Type B pancreatic cell (in vitro differentiated cells): Measurements from ENCODE around the gene PTPRM. TPM values are rescaled to one million over a fixed set of nuclear protein-coding genes. Genes with fewer than 3 reads are reported as not detected.

Experiments
- DNase-seq: peaks from one replicate; pipeline ENCODE4 v3.0.0; 2021; ENCODE audit warnings: mixed read lengths; ENCODE audit not compliant: unreplicated experiment; ENCODE audit errors: extremely low spot score
- H3K27ac Mint-ChIP-seq: 2 replicates; pipeline ENCODE4 v1.8.0; 2021; ENCODE audit warnings: mild to moderate bottlenecking, mixed read lengths
- H3K27me3 Mint-ChIP-seq: 2 replicates; pipeline ENCODE4 v1.8.0; 2021; ENCODE audit warnings: mixed read lengths
- H3K36me3 Mint-ChIP-seq: 2 replicates; pipeline ENCODE4 v1.8.0; 2021; ENCODE audit warnings: mixed read lengths
- H3K4me1 Mint-ChIP-seq: one replicate; pipeline ENCODE4 v1.8.0; 2021; ENCODE audit warnings: mixed read lengths; ENCODE audit not compliant: unreplicated experiment
- H3K4me3 Mint-ChIP-seq: 2 replicates; pipeline ENCODE4 v1.8.0; 2021; ENCODE audit warnings: mild to moderate bottlenecking, mixed read lengths
- H3K9me3 Mint-ChIP-seq: 2 replicates; pipeline ENCODE4 v1.8.0; 2021; ENCODE audit warnings: mixed read lengths
- total RNA-seq: library from RNA; stranded (reverse); gene quantifications from 2 replicates; pipeline ENCODE4 v1.2.1, GENCODE V29; 2021; ENCODE audit warnings: low replicate concordance
- TF ChIP-seq, protein P1 (sequence below): fragments of 200-600 bp; sonication (generic); conservative IDR thresholded peaks from 2 replicates; pipeline ENCODE4 v1.5.0; 2021; ENCODE audit warnings: antibody characterized with exemption, mild to moderate bottlenecking

The PTPRM gene
- total RNA-seq, 1 donor from 2014 or later: 18.6 TPM

DNA sequence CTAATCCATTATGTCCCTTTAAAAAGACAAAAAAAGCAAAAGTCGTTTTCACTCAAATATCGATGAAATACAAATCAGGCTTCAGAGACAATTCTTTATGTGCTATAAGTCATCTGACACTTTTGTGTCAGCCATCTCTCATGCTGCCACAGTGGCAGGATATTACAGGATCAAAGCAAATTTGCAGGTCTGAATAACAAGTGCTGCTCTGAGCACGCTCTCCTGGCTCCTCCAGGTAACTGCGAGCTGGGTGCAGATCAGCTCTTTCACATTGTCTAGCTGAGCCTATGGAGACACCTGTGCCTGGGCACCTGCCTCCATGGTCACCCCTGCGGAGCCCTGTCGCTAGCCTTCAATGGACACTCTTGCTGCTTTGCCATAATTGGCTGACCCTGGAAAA, 792.0 kb downstream of the PTPRM start:
- H3K36me3 Mint-ChIP-seq: no peaks in the 10 kb centered on the region
- no peak for DNase-seq
- peaks cover 42% of the 10 kb centered on the region for H3K27me3 Mint-ChIP-seq

DNA sequence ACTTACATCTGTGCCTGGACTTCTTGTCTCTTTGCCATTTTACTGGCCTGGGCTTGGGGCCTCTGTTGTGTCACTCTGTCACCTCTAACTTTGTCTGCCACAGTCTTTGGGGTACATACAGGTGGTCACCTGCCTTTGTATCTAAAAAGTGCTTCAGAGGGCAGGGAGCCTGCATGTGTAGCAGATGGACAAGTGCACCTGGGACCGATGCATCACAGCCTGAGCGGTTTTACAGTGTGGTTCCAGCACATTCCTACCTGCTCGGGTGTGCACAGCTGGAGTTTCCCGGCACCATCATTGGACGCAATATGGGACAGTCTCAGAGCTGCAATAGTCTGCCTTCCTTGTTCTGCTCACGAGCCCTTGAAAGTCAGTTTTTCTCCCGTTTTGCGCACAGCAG, 792.4 kb downstream of the PTPRM start:
- peaks cover 8% of the 10 kb centered on the region for H3K4me1 Mint-ChIP-seq
- H3K4me3 Mint-ChIP-seq: no peak overlapping the region
- H3K27ac Mint-ChIP-seq: no peak overlapping the region
- TF ChIP-seq, protein P1, sequence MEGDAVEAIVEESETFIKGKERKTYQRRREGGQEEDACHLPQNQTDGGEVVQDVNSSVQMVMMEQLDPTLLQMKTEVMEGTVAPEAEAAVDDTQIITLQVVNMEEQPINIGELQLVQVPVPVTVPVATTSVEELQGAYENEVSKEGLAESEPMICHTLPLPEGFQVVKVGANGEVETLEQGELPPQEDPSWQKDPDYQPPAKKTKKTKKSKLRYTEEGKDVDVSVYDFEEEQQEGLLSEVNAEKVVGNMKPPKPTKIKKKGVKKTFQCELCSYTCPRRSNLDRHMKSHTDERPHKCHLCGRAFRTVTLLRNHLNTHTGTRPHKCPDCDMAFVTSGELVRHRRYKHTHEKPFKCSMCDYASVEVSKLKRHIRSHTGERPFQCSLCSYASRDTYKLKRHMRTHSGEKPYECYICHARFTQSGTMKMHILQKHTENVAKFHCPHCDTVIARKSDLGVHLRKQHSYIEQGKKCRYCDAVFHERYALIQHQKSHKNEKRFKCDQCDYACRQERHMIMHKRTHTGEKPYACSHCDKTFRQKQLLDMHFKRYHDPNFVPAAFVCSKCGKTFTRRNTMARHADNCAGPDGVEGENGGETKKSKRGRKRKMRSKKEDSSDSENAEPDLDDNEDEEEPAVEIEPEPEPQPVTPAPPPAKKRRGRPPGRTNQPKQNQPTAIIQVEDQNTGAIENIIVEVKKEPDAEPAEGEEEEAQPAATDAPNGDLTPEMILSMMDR: no peak
- DNase-seq: no peak
- H3K27me3 Mint-ChIP-seq: peaks cover 43% of the 10 kb centered on the region
- H3K36me3 Mint-ChIP-seq: no peaks in the 10 kb centered on the region
- no peaks in the 10 kb centered on the region for H3K9me3 Mint-ChIP-seq

More for the DNA sequence above, 792.0 kb downstream of the PTPRM start:
- no peak overlapping the region for H3K27ac Mint-ChIP-seq
- TF ChIP-seq, protein P1: no peak
- no peaks in the 10 kb centered on the region for H3K9me3 Mint-ChIP-seq
- H3K4me1 Mint-ChIP-seq: peaks cover 8% of the 10 kb centered on the region
- H3K4me3 Mint-ChIP-seq: no peak overlapping the region

DNA sequence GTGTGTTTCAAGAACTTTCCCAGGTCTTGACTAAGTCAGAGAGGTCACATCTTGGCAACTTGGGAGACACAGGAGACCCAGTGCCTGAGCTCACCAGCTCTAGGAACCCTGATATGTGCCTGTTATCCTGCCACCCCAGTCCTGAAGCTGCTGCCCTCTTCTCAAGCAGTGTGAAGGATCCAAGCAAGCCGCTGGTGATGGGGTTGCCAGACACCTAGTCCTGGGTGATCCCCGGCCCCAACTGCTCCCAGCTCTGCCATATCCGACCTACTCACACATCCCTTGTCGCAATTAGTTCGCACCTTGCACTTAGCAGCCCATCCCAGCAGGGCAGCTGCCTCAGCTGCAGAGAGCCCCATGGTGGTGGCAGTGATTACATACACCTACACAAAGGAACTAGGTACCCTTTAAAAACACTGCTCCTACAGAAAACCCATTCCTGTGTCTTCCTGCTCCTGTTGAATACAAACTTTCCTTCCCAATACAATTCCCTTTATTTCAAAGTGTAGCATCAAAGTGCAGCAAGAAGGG, 794.9 kb downstream of the PTPRM start:
- H3K27ac Mint-ChIP-seq: no peak overlapping the region
- H3K4me1 Mint-ChIP-seq: peaks cover 12% of the 10 kb centered on the region
- no peaks in the 10 kb centered on the region for H3K9me3 Mint-ChIP-seq
- TF ChIP-seq, protein P1: no peak
- H3K36me3 Mint-ChIP-seq: no peaks in the 10 kb centered on the region
- H3K27me3 Mint-ChIP-seq: peaks cover 67% of the 10 kb centered on the region
- no peak for DNase-seq
- no peak overlapping the region for H3K4me3 Mint-ChIP-seq

DNA sequence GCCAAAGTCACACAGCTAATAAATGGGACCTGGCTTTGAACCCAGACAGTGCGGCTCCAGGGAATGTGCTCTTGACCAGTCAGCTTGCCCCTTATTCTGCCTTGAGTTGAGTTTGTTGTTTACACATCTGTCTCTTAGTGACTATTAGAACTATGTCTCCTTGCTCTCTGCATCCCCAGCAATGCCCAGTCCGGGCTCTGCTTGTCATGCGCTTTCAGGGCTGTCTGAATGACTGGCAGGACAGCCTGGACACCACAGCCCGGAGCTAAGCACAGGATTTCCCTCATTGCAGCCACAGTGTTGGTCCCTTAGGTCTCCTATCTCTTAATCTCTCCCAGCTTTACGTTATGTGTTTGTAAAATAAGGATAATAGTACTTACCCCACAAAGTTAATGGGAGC, 795.7 kb downstream of the PTPRM start:
- DNase-seq: no peak
- Mint-ChIP-seq H3K27me3 (peaks cover 67% of the 10 kb centered on the region), H3K27ac (no peak overlapping the region), H3K4me1 (peaks cover 13% of the 10 kb centered on the region), H3K9me3 (no peaks in the 10 kb centered on the region), H3K36me3 (no peaks in the 10 kb centered on the region), H3K4me3 (no peak overlapping the region)
- TF ChIP-seq, protein P1: no peak

DNA sequence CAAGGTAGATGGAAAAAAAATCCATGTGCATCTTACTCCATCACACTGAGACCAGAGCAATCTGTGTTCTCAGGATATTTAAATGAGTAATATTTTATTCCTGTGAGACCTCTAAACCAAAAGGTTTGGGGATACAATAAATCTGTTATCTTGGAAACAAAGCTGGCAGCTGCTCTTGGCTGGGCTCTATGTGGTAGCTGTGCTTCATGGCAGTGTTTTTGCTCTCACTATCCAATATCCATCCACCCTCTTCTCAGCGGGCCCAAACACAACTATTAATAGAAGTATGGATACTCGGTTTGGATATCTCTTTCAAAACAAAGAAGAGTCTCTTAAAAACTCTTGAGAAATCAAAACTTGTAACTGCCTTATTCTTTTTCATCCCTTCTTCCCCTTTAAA, 797.3 kb downstream of the PTPRM start:
- TF ChIP-seq, protein P1: no peak
- H3K27ac Mint-ChIP-seq: no peak overlapping the region
- H3K36me3 Mint-ChIP-seq: no peaks in the 10 kb centered on the region
- peaks cover 69% of the 10 kb centered on the region for H3K27me3 Mint-ChIP-seq
- no peaks in the 10 kb centered on the region for H3K9me3 Mint-ChIP-seq
- H3K4me1 Mint-ChIP-seq: peaks cover 5% of the 10 kb centered on the region
- H3K4me3 Mint-ChIP-seq: no peak overlapping the region
- no peak for DNase-seq

DNA sequence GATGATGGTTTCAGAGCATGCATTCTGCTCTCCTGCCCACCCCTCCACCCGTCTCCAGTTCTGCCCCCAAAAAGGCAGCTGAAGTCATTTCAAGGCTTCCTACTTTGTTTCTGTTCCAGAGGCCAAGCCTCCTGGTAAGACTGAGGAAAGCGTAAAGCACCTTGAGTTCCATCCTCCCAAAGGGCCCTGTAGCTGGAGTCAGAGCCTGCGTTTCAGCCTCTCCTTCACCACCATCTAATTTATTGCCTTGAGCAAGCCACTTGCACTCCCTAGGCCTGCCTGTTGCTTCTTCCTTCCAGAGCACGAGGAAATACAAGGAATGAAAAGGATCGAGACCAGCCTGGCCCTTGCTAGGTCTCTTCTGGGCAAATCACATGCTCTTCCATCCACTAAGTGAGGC, 797.9 kb downstream of the PTPRM start:
- Mint-ChIP-seq H3K4me3 (no peak overlapping the region), H3K27me3 (peaks cover 67% of the 10 kb centered on the region), H3K36me3 (no peaks in the 10 kb centered on the region), H3K4me1 (peaks cover 5% of the 10 kb centered on the region), H3K27ac (no peak overlapping the region), H3K9me3 (no peaks in the 10 kb centered on the region)
- DNase-seq: no peak
- TF ChIP-seq, protein P1: no peak
